IMR-90 (cell line): Measurements from ENCODE around the gene SRGAP3. TPM values are rescaled to one million over a fixed set of nuclear protein-coding genes. Genes with fewer than 3 reads are reported as not detected.

Source experiments
- ATAC-seq: fragments of 200-7000 bp; cut with Tn5 transposase; 2 replicates; pipeline ENCODE4 v1.9.1; 2020; ENCODE audit warnings: low read depth, mild to moderate bottlenecking, moderate library complexity
- BruUV-seq: library from RNA; stranded (reverse); fragments of 400-500 nt; replicated peaks from 2 replicates; lab custom pipeline; 2021; lab: Mats Ljungman, UMichigan
- CTCF ChIA-PET: fragments of 300-600 bp; formaldehyde crosslinking; extraction: SDS; loops from one replicate; lab custom pipeline; 2021; ENCODE audit warnings: antibody characterized with exemption; lab: Yijun Ruan, JAX
- POLR2A ChIA-PET: fragments of 300-600 bp; sonication (Branson Sonifier 250); formaldehyde crosslinking; loops from one replicate; lab custom pipeline; 2022; ENCODE audit warnings: antibody characterized with exemption; ENCODE audit not compliant: unreplicated experiment; lab: Charles Lee
- DNase-seq: peaks from one replicate; pipeline ENCODE4 v3.0.0; 2013
- H2AFZ ChIP-seq: replicated peaks from 2 replicates; pipeline ENCODE3; 2013; ENCODE audit warnings: low read length, mild to moderate bottlenecking; ENCODE audit not compliant: poor library complexity
- H2AK5ac ChIP-seq: 2 replicates; pipeline ENCODE4 v1.6.1; 2013; ENCODE audit warnings: low read depth, low read length, inconsistent platforms
- H2AK9ac ChIP-seq: replicated peaks from 2 replicates; pipeline ENCODE3; 2013; ENCODE audit warnings: mild to moderate bottlenecking, low read depth, low read length, moderate library complexity; ENCODE audit not compliant: poor library complexity
- H2BK120ac ChIP-seq: 2 replicates; pipeline ENCODE4 v1.6.1; 2013; ENCODE audit warnings: low read depth, low read length, inconsistent platforms
- H2BK15ac ChIP-seq: 3 replicates; pipeline ENCODE4 v1.6.1; 2013; ENCODE audit warnings: low read depth, low read length, inconsistent platforms
- H2BK20ac ChIP-seq: 2 replicates; pipeline ENCODE4 v1.6.1; 2013; ENCODE audit warnings: low read depth, mild to moderate bottlenecking, inconsistent platforms, low read length, moderate library complexity
- H2BK5ac ChIP-seq: 2 replicates; pipeline ENCODE4 v1.6.1; 2013; ENCODE audit warnings: mild to moderate bottlenecking, low read depth, low read length, inconsistent platforms; ENCODE audit not compliant: poor library complexity, severe bottlenecking
- H3K14ac ChIP-seq: replicated peaks from 2 replicates; pipeline ENCODE4 v1.6.1; 2013; ENCODE audit warnings: low read depth, low read length, inconsistent platforms
- H3K18ac ChIP-seq: 2 replicates; pipeline ENCODE4 v1.6.1; 2013; ENCODE audit warnings: low read depth, low read length, control low read depth
- H3K23ac ChIP-seq: 2 replicates; pipeline ENCODE4 v1.6.1; 2013; ENCODE audit warnings: low read depth, low read length, inconsistent platforms
- H3K27ac ChIP-seq: 2 replicates; pipeline ENCODE4 v1.5.1; 2013; ENCODE audit warnings: mild to moderate bottlenecking, control low read depth, low read length; ENCODE audit not compliant: insufficient read depth
- H3K27me3 ChIP-seq: 2 replicates; pipeline ENCODE4 v1.6.1; 2013; ENCODE audit warnings: low read length; ENCODE audit not compliant: control insufficient read depth, insufficient read depth
- H3K36me3 ChIP-seq: 2 replicates; pipeline ENCODE4 v1.6.1; 2013; ENCODE audit warnings: low read length, mixed read lengths; ENCODE audit not compliant: control insufficient read depth, insufficient read depth
- H3K4ac ChIP-seq: 2 replicates; pipeline ENCODE4 v1.6.1; 2013; ENCODE audit warnings: low read depth, low read length, inconsistent platforms
- H3K4me1 ChIP-seq: 2 replicates; pipeline ENCODE4 v1.6.1; 2013; ENCODE audit warnings: low read length, mixed read lengths; ENCODE audit not compliant: control insufficient read depth, insufficient read depth
- H3K4me2 ChIP-seq: 2 replicates; pipeline ENCODE4 v1.6.1; 2013; ENCODE audit warnings: low read depth, mild to moderate bottlenecking, control low read depth, low read length, moderate library complexity
- H3K4me3 ChIP-seq: 2 replicates; pipeline ENCODE4 v1.5.1; 2013; ENCODE audit warnings: low read depth, mild to moderate bottlenecking, control low read depth, low read length, moderate library complexity; ENCODE audit not compliant: insufficient read depth
- H3K56ac ChIP-seq: 2 replicates; pipeline ENCODE4 v1.6.1; 2013; ENCODE audit warnings: low read length, inconsistent platforms; ENCODE audit not compliant: insufficient read depth; ENCODE audit errors: extremely low read depth
- H3K79me1 ChIP-seq, 2 experiments: 2 replicates each; pipeline ENCODE4 v1.6.1; 2013; ENCODE audit warnings: low read length in 2 of 2, inconsistent platforms in 1 of 2, low read depth in 1 of 2
- H3K9ac ChIP-seq: 2 replicates; pipeline ENCODE4 v1.6.1; 2013; ENCODE audit warnings: low read depth, low read length, control low read depth
- H3K9me1 ChIP-seq: 2 replicates; pipeline ENCODE4 v1.6.1; 2013; ENCODE audit warnings: low read length, inconsistent platforms; ENCODE audit not compliant: insufficient read depth
- H3K9me3 ChIP-seq: 2 replicates; pipeline ENCODE4 v1.6.1; 2013; ENCODE audit warnings: low read length; ENCODE audit not compliant: control insufficient read depth, insufficient read depth
- H4K20me1 ChIP-seq: 2 replicates; pipeline ENCODE4 v1.6.1; 2013; ENCODE audit warnings: low read length, inconsistent platforms; ENCODE audit not compliant: insufficient read depth
- H4K5ac ChIP-seq: 2 replicates; pipeline ENCODE4 v1.6.1; 2013; ENCODE audit warnings: mild to moderate bottlenecking, low read depth, low read length, control low read depth
- H4K8ac ChIP-seq, 2 experiments: 2 replicates each; pipeline ENCODE4 v1.6.1; 2013; ENCODE audit warnings: low read depth in 2 of 2, low read length in 2 of 2, control low read depth in 1 of 2, inconsistent platforms in 1 of 2
- H4K91ac ChIP-seq: 2 replicates; pipeline ENCODE4 v1.6.1; 2013; ENCODE audit warnings: low read depth, low read length, inconsistent platforms; ENCODE audit not compliant: insufficient read depth
- BHLHE40 ChIP-seq: fragments of 150-350 bp; IDR thresholded peaks from 2 replicates; pipeline ENCODE4 v1.6.1; 2016; ENCODE audit warnings: mild to moderate bottlenecking, low read depth, low read length
- CEBPB ChIP-seq: IDR thresholded peaks from 2 replicates; pipeline ENCODE4 v1.6.1; 2012; ENCODE audit warnings: low read depth, low read length, improper control_type of control experiment
- CHD1 ChIP-seq: IDR thresholded peaks from 2 replicates; pipeline ENCODE4 v1.6.1; 2012; ENCODE audit warnings: low read depth, low read length, improper control_type of control experiment
- CTCF ChIP-seq: conservative IDR thresholded peaks from 2 replicates; pipeline ENCODE4 v1.5.1; 2012; ENCODE audit warnings: mild to moderate bottlenecking, low read depth, low read length, improper control_type of control experiment
- ELK1 ChIP-seq: fragments of 150-350 bp; IDR thresholded peaks from 2 replicates; pipeline ENCODE4 v1.6.1; 2016; ENCODE audit warnings: low read depth, mild to moderate bottlenecking, low read length, moderate library complexity, borderline replicate concordance
- FOS ChIP-seq: fragments of 150-350 bp; IDR thresholded peaks from 2 replicates; pipeline ENCODE4 v1.6.1; 2016; ENCODE audit warnings: low read depth, low read length
- MAFK ChIP-seq: IDR thresholded peaks from 2 replicates; pipeline ENCODE4 v1.6.1; 2012; ENCODE audit warnings: low read depth, low read length, improper control_type of control experiment
- MAZ ChIP-seq: IDR thresholded peaks from 2 replicates; pipeline ENCODE4 v1.6.1; 2012; ENCODE audit warnings: low read depth, mild to moderate bottlenecking, low read length, improper control_type of control experiment, moderate library complexity, borderline replicate concordance
- MXI1 ChIP-seq: IDR thresholded peaks from 2 replicates; pipeline ENCODE4 v1.6.1; 2012; ENCODE audit warnings: low read depth, mild to moderate bottlenecking, low read length, moderate library complexity, borderline replicate concordance
- NFE2L2 ChIP-seq: fragments of 150-350 bp; IDR thresholded peaks from 2 replicates; pipeline ENCODE4 v1.6.1; 2016; ENCODE audit warnings: low read depth, mild to moderate bottlenecking, low read length
- POLR2A ChIP-seq: IDR thresholded peaks from 2 replicates; pipeline ENCODE4 v1.6.1; 2012; ENCODE audit warnings: mild to moderate bottlenecking, low read depth, low read length
- RAD21 ChIP-seq: IDR thresholded peaks from 2 replicates; pipeline ENCODE4 v1.6.1; 2012; ENCODE audit warnings: low read length, improper control_type of control experiment
- RCOR1 ChIP-seq: IDR thresholded peaks from 2 replicates; pipeline ENCODE4 v1.6.1; 2012; ENCODE audit warnings: mild to moderate bottlenecking, low read length, improper control_type of control experiment; ENCODE audit not compliant: insufficient replicate concordance
- RFX5 ChIP-seq: IDR thresholded peaks from 2 replicates; pipeline ENCODE4 v1.8.0; 2012; ENCODE audit warnings: low read depth, mild to moderate bottlenecking, low read length, moderate library complexity
- SMC3 ChIP-seq: fragments of 150-350 bp; IDR thresholded peaks from 2 replicates; pipeline ENCODE4 v1.6.1; 2016; ENCODE audit warnings: low read depth, mild to moderate bottlenecking, antibody characterized with exemption, low read length, moderate library complexity
- USF2 ChIP-seq: fragments of 150-350 bp; IDR thresholded peaks from 2 replicates; pipeline ENCODE4 v1.6.1; 2017; ENCODE audit warnings: mild to moderate bottlenecking, antibody characterized with exemption, low read length, low read depth
- WGBS, 2 experiments: methylation state at CpG; one replicate each; pipeline versions ENCODE4 v1.1.5 to v1.1.7; 2013; ENCODE audit warnings: missing lambda C conversion rate in 2 of 2; ENCODE audit not compliant: insufficient read length in 1 of 2; ENCODE audit errors: extremely low coverage in 2 of 2; 5-methylcytosine and 5-hydroxymethylcytosine counted together
- dilution Hi-C: fragments of 300-500 bp; cut with HindIII; formaldehyde crosslinking; loops from one replicate; pipeline ENCODE4 v1.14.3; 2018; ENCODE audit warnings: low sequenced_read_pairs; ENCODE audit not compliant: unreplicated experiment
- in situ Hi-C: fragments of 300-500 bp; cut with MboI; formaldehyde crosslinking; loops from 3 replicates; pipeline ENCODE4 v1.14.3; 2019; ENCODE audit warnings: low sequenced_read_pairs, inconsistent platforms, mixed read lengths
- intact Hi-C: fragments of 100-400 bp; cut with micrococcal nuclease; formaldehyde crosslinking; loops from 2 replicates; pipeline ENCODE4 v1.10.0; 2022
- polyA plus RNA-seq, 3 experiments: library from polyadenylated mRNA; depleted of rRNA; stranded (reverse); fragments of >200 nt; gene quantifications; 2 replicates each; pipeline ENCODE4 v1.2.3, GENCODE V29; 2012; ENCODE audit warnings: low replicate concordance in 1 of 3
- total RNA-seq: library from RNA; depleted of rRNA; stranded (reverse); fragments of >200 nt; gene quantifications from 2 replicates; pipeline ENCODE4 v1.2.3, GENCODE V29; 2012

The SRGAP3 gene
- total and polyA plus RNA-seq, 2 of the 4 experiments (the other 2 are of a cell fraction): 0.68 to 1.4 TPM

GRCh38 chr3:9129365-9129764 lies 120.1 kb downstream of the SRGAP3 start:
- Histone ChIP-seq H3K4ac (no peak overlapping the region), H3K9me1 (no peaks in the 10 kb centered on the region), H3K27me3 (peaks cover 3% of the 10 kb centered on the region; the same call in 1 of the 2 replicates), H3K18ac (no peak overlapping the region), H2AK9ac (no peak overlapping the region), H3K4me2 (no peak overlapping the region), H2BK120ac (no peak overlapping the region), H3K9ac (no peak overlapping the region), H3K14ac (no peak overlapping the region), H3K9me3 (no peaks in the 10 kb centered on the region), H4K8ac (no peak overlapping the region), H3K36me3 (no peaks in the 10 kb centered on the region), H3K56ac (no peak overlapping the region), H3K4me1 (no peaks in the 10 kb centered on the region), H3K23ac (no peak overlapping the region), H4K5ac (no peak overlapping the region), H2BK15ac (no peak overlapping the region), H3K4me3 (no peak overlapping the region), H4K20me1 (no peaks in the 10 kb centered on the region), H3K27ac (no peak overlapping the region), H2BK5ac (no peak overlapping the region), H2AFZ (no peak overlapping the region), H3K79me1 (no peaks in the 10 kb centered on the region), H4K91ac (no peak overlapping the region), H2AK5ac (no peak overlapping the region), H2BK20ac (no peak overlapping the region)
- no CpG with 5 or more reads among the region's 2 CpGs for WGBS, 2 experiments
- DNase-seq (no peak), ATAC-seq (no peak)
- intact Hi-C loops: no loop called here
- POLR2A ChIA-PET: no interaction called here
- TF ChIP-seq ELK1 (no peak), POLR2A (no peak), SMC3 (no peak), NFE2L2 (no peak), RCOR1 (no peak), RFX5 (no peak), MAZ (no peak), MAFK (no peak), CHD1 (no peak), MXI1 (no peak), FOS (no peak), USF2 (no peak), RAD21 (no peak), CEBPB (no peak), BHLHE40 (no peak), CTCF (no peak)
- CTCF ChIA-PET: no interaction called here
- BruUV-seq: no TSS peak
- dilution Hi-C loops: no loop called here
- in situ Hi-C loops: no loop called here
